GM18526 (cell line): Measurements from ENCODE around the gene CDH15.

Experiments
- POLR2A ChIP-seq: IDR thresholded peaks from 3 replicates; pipeline ENCODE4 v1.6.1; 2011; ENCODE audit not compliant: insufficient read length; ENCODE audit errors: extremely low read depth

Gene CDH15

GRCh38 chr16:89197633-89198416, 26.3 kb downstream of the CDH15 start:
- TF ChIP-seq POLR2A, result no peak

- TF ChIP-seq POLR2A, result no peak
Observed at GRCh38 chr16:89198417-89199240, 27.1 kb downstream of the CDH15 start.

GRCh38 chr16:89199241-89200123, 27.9 kb downstream of the CDH15 start:
- no peak for TF ChIP-seq POLR2A

- no peak for TF ChIP-seq POLR2A
Observed at GRCh38 chr16:89200124-89200849, 28.7 kb downstream of the CDH15 start, which contains the start of gene SLC22A31. Gene SLC22A31, minus strand, starts transcription at chr16:89200537. Its CDS starts 36 bp downstream, at chr16:89200501.

GRCh38 chr16:89200850-89201411, 29.4 kb downstream of the CDH15 start:
- TF ChIP-seq POLR2A, result no peak

GRCh38 chr16:89201439-89202377, 30.2 kb downstream of the CDH15 start:
- no peak for TF ChIP-seq POLR2A

GRCh38 chr16:89202422-89203215, 31.1 kb downstream of the CDH15 start:
- TF ChIP-seq POLR2A, result no peak

- TF ChIP-seq POLR2A, result no peak
Observed at GRCh38 chr16:89207993-89208392, 36.4 kb downstream of the CDH15 start.

- no peak for TF ChIP-seq POLR2A
Observed at GRCh38 chr16:89209522-89210044, 38.0 kb downstream of the CDH15 start.

- TF ChIP-seq POLR2A, result no peak
Observed at GRCh38 chr16:89210165-89210903, 38.8 kb downstream of the CDH15 start.

GRCh38 chr16:89210904-89211515, 39.5 kb downstream of the CDH15 start:
- TF ChIP-seq POLR2A, result no peak
